Cardiac septum (tissue), 1 donor: Measurements from ENCODE around the gene SYT2. TPM values are rescaled to one million over a fixed set of nuclear protein-coding genes. Genes with fewer than 3 reads are reported as not detected.
"Not testable (repeated sequence)": the region's sequence is repeated elsewhere in the genome, so short reads cannot be mapped to it uniquely, and the experiment has no call there.

Experiments used
- DNase-seq: peaks from one replicate; pipeline ENCODE4 v3.0.0-alpha.2; 2020; ENCODE audit warnings: low spot score
- intact Hi-C: fragments of 100-400 bp; cut with DNase I; formaldehyde crosslinking; loops from one replicate; pipeline ENCODE4 v1.14.0; 2022
- total RNA-seq: library from RNA; stranded (reverse); fragmentation: NEBNext Ultra II Directional; extraction: Animal tissue kit (Norgen Biotek cat#: 25700); gene quantifications from one replicate; pipeline ENCODE4 v1.2.1, GENCODE V29; 2021
- donor health status: DM: no; HTN: no; CAD: no.

SYT2 gene
- total RNA-seq, 1 donor from 2014 or later = not detected

DNA sequence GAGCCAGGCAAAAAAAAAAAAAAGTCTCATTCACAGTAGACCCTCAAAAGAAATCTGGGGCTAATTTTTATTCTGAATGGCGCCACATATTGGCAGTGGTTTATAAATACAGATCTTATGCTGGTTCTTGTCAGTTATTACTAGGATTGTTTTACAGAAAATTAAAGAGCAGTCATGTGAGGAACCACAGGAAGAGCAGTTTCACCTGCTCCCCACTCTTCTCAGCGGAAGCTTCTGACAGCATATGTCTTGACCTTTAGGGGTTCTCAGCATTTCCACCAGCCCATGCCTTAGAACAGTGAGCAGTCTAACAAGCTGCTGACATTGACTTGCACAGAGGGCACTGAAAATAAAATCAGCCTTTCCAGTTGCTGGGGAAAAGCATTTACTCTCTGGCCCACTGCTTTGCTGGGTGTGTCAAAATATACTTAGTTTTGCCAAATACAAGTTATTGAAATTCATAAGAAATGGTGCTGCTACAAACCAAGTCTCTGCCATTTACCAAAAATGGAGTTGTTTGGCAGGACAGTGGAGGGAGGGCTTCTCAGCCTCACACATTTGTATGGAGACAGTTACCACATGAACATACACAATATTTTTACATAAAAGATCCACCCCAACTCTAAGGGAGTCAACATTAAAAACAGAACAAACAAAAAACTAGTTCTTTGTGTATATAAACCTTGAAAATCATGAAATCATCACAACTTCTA lies 144.2 kb downstream of the SYT2 start:
- intact Hi-C loops = no loop called here
- DNase-seq = no peak

GRCh38 chr1:202564958-202565495 lies 145.2 kb downstream of the SYT2 start:
- intact Hi-C loops = no loop called here
- DNase-seq = no peak

GRCh38 chr1:202563818-202564217 lies 146.4 kb downstream of the SYT2 start:
- intact Hi-C loops = no loop called here
- no peak for DNase-seq

- DNase-seq = no peak
- intact Hi-C loops = no loop called here
These were observed 147.7 kb downstream of the SYT2 start for GRCh38 chr1:202562444-202563060.

DNA sequence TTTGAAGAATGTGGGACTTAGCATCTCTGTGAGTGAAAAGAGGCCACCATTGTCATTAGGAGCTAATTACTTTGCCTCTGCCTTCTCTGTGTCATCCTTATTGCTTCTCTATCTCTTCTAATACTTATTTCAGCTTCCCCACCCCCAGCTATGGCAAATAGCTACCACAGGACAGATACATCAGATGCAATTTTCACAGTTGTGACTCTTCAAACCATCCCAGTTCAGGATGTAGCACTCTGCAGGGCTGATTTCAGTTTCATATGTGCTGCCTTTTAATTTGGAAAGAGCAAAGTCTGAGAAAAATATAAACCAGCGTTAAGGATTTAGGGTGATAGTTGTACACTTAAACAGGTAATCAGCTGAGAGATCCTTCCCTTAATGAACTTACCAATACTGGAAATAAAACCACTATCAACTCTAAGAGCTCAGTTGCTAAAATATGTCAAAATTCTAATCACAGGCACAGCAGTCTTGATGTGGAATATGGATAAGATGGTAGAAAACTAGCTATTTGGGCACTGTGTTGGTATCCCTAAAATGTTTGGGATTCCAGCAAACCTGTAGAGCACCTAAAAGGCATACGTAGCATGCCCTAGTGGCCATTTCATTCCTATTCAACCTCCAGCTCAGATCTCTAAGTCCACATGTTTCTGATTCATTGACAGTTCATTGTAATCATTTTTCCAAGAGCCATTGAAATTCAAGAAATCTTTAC lies 148.4 kb downstream of the SYT2 start:
- DNase-seq = no peak
- intact Hi-C loops = no loop called here

DNA sequence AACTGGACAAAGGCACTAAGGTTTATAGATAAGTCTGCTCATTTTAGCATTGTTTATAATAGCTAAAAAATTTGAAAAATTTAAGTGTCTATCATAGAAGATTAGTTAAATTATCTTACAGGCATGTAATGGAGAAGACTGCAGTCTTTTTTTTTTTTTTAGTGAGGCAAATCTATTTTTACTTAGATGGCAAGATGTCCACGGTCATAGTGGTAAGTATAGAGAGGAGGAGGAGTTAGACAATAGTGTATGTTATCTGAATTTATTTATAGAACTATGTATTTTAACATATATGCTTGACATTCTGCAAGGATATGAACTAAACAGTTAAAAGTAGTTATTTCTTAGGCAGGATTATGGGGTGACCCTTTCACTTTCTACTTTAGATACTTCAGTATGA lies 149.0 kb downstream of the SYT2 start:
- intact Hi-C loops = no loop called here
- DNase-seq = no peak

DNA sequence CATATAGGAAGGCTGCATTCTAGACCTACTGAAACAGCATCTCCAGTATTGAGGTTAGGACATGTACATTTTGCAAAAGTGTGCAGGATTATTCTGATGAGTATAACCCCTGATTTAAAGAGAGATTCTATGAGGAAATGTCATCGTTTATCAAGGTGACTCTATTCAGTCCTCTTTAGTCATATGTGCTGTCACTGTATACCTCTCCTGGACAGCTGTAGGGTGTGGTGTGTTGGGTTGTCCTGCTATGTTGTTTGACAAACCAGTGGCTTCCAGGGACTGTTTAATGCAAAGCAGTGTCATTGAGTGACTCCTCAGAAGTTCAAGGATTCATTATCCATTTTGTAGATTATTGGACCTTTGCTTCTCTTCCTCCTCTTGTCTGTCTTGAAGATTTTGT lies 152.6 kb downstream of the SYT2 start:
- DNase-seq, intact Hi-C loops: not testable (repeated sequence)

DNA sequence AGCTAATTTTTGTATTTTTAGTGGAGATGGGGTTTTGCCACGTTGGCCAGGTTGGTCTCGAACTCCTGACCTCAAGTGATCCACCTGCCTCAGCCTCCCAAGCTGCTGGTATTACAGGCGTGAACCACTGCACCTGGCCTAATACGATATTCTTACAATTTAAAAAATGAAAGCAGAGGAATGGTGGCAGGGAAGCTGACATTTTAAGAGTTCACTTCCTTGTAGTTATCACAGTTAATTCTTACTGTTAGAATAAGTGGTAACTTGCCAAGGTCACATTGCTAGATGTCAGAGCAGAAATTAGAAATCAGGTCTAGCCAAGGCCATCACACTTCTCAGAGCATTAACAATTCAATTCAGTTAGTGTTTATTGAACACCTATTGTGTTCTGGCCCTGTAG lies 154.2 kb downstream of the SYT2 start:
- DNase-seq, intact Hi-C loops: not testable (repeated sequence)

- intact Hi-C loops, DNase-seq: not testable (repeated sequence)
These were observed 155.6 kb downstream of the SYT2 start for GRCh38 chr1:202554619-202555018.

DNA sequence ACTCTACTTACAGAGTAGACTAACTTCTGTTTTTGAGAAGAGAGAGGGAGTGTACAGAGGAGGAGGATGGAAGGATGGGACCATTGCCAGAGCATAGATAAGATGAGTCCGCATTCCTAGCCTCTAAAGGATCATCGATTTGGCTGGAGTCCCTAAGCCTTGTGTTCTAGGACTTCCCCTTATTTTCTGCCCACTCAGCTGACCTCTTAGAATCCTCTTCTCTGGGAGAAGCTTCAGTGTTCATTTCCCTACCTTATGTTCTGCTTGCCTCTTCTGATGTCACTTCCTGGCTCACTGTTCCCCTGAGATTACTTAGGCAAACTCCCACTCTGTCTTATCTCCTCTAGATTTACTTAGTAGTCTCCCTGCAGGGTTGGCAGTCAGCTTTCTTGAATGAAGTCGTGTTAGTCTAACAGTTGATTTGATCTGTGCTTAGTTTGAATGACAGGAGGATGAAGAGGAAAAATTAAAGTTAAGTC lies 156.7 kb downstream of the SYT2 start:
- intact Hi-C loops = no loop called here
- DNase-seq = no peak

DNA sequence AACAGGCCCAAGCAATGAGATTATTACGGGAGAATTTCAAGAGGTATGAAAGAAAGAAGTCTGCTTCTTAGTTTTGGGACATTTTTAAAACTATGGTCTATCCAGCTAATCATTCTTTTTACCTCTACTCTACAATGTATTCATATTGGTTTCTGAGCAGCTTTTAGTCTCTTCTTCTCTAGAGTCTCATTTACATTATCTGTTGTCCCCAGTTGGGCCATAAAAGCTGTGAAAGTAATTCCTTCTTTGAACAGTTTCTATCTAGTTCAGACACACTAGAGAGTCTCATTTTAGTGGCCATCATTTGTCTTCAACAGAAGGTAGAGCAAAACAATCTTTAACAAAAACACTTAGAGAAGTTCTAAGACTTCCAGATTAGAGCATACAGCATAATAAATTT lies 157.2 kb downstream of the SYT2 start:
- intact Hi-C loops, DNase-seq: not testable (repeated sequence)

GRCh38 chr1:202552615-202553014 lies 157.6 kb downstream of the SYT2 start:
- intact Hi-C loops, DNase-seq: not testable (repeated sequence)

DNA sequence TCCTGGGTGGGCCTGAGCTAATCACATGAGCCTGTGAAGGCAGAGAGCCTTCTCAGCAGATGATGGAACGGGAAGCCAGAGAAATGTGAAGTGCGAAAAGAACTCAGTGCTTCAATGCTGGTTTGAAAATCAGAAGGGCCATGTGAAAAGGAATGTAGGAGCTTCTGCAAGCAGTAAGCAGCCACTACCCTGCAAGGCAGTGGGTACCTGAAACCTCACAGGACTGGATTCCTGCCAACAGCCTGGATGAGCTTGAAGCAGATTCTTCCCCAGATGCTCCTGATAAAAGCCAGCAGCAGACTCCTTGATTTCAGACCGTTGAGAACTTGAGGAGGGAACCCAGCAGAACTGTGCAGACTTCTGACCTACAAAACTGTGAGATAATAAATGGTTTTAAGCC lies 158.6 kb downstream of the SYT2 start:
- DNase-seq = no peak
- intact Hi-C loops = no loop called here

GRCh38 chr1:202550088-202550487 lies 160.2 kb downstream of the SYT2 start:
- intact Hi-C loops = not testable (repeated sequence)

DNA sequence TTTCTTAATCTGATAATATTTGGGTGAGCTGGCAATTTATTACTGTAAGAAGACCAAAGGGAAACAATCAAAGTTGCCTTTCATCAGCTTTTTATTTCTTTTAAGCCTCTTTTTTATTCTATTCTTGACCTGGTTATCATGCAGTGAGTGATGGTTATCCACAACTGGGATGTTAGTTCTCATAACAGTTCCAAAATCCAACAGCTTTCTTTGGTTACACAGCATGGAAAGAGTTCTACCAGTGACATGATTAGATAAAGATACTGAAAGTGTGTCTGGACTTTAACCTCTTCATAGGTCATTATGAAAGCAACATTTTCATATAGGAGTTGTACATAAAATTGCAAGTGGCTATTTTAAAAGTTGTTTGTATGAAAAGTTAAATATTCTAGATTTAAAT lies 163.0 kb downstream of the SYT2 start:
- intact Hi-C loops = no loop called here
- no peak for DNase-seq

More at GRCh38 chr1:202550088-202550487, 160.2 kb downstream of the SYT2 start:
- DNase-seq = not testable (repeated sequence)

- DNase-seq, intact Hi-C loops: not testable (repeated sequence)
These were observed 163.5 kb downstream of the SYT2 start for GRCh38 chr1:202546796-202547195.

DNA sequence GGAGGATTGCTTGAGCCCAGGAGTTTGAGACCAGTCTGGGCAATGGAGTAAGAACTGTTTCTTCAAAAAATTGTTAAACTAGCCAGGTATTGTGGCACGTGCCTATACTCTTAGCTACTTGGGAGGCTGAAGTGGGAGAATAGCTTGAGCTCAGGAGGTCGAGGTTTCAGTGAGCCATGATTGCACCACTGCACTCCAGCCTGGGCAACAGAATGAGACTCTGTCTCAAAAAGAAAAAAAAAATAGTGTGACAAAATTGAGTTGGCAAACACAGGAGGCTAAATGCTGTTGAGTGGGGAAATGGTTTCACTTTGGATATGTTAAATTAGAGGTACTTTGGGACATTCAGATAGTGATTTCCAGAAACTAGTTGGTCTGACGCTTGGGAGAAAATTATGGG lies 163.9 kb downstream of the SYT2 start:
- DNase-seq, intact Hi-C loops: not testable (repeated sequence)

DNA sequence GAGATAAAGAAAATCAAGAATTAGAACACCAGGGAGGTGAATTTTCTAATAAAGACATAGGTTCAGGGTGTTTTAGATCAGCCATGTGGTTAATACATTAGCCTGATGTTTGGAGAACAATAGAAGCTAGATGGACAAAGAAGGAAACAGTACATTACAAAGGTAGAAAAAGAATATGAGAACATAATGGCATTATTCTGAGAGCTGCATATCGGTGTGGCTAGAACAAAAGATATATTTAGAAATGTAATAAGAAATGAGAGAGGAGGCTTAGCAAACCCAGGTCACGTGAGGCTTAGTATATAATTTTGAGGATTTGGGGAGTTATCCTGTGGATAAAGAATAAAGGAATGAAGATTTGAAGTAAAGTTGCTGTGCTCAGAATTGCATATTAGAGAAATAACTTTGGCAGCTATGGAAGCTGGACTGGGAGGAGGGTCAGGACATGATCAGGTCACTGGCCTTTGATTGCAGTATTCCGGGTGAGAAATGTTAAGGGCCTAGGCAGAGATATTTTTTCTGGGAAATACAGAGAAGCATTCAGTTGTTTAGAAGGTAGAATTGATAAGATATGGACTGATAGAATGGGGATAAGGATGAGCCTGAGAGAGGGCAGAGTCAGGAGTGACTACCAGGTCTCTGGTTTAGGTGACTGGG lies 164.5 kb downstream of the SYT2 start:
- intact Hi-C loops = not testable (repeated sequence)

DNA sequence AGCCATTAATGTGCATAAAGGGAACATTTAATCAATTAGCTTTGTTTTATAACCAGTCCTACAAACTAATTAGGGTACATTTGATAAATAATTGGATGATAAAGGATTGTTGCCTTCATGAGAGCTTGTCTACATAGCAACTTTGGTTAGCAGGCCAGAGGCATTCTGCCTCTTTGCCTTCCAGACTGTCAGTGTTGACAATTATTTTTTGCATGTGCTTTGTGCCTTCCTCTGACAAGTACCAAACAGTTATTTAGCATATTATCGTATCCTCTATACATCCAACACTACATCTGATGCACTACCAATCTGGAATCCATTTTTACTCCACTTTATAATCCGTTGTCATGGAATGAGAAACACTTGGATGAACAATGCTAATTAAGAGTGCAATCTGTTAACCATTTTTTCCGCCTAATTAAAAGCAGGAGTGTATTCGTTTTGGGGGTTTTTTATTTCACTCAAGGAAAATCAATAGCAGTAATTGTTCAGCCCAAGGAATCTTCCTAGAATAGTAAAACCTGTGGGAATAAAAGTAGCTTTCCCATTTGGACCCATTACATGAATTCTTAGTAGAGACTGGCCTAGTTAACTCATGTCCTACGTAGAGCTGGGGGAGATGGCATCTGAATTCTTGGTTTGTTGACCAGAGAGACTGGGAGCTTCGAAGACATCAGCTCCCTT lies 165.3 kb downstream of the SYT2 start:
- intact Hi-C loops, DNase-seq: not testable (repeated sequence)

More for the DNA sequence above, 164.5 kb downstream of the SYT2 start:
- not testable (repeated sequence) for DNase-seq
